Activated naive CD8-positive, alpha-beta T cell (primary cell): ENCODE measurements around the gene SMC5.
"Not testable (repeated sequence)": the region's sequence is repeated elsewhere in the genome, so short reads cannot be mapped to it uniquely, and the experiment has no call there.

Experiments used
- H3K27ac Mint-ChIP-seq: one replicate; pipeline ENCODE4 v1.8.0; 2021; ENCODE audit warnings: mixed read lengths
- H3K27me3 Mint-ChIP-seq: one replicate; pipeline ENCODE4 v1.8.0; 2021; ENCODE audit warnings: mixed read lengths
- H3K36me3 Mint-ChIP-seq: one replicate; pipeline ENCODE4 v1.8.0; 2021; ENCODE audit warnings: mixed read lengths
- H3K4me1 Mint-ChIP-seq: one replicate; pipeline ENCODE4 v1.8.0; 2021; ENCODE audit warnings: low read depth, mixed read lengths
- H3K4me3 Mint-ChIP-seq: one replicate; pipeline ENCODE4 v1.8.0; 2021; ENCODE audit warnings: mild to moderate bottlenecking, mixed read lengths
- H3K9me3 Mint-ChIP-seq: one replicate; pipeline ENCODE4 v1.8.0; 2021; ENCODE audit warnings: low read depth, mixed read lengths

The SMC5 gene

GRCh38 chr9:70399141-70399540, 140.4 kb downstream of the SMC5 start:
- Mint-ChIP-seq H3K27me3 (no peaks in the 10 kb centered on the region), H3K4me3 (peak overlapping the region; percentile 32), H3K4me1 (peaks cover 80% of the 10 kb centered on the region), H3K9me3 (no peaks in the 10 kb centered on the region), H3K27ac (peak overlapping the region; percentile 85), H3K36me3 (no peaks in the 10 kb centered on the region)

DNA sequence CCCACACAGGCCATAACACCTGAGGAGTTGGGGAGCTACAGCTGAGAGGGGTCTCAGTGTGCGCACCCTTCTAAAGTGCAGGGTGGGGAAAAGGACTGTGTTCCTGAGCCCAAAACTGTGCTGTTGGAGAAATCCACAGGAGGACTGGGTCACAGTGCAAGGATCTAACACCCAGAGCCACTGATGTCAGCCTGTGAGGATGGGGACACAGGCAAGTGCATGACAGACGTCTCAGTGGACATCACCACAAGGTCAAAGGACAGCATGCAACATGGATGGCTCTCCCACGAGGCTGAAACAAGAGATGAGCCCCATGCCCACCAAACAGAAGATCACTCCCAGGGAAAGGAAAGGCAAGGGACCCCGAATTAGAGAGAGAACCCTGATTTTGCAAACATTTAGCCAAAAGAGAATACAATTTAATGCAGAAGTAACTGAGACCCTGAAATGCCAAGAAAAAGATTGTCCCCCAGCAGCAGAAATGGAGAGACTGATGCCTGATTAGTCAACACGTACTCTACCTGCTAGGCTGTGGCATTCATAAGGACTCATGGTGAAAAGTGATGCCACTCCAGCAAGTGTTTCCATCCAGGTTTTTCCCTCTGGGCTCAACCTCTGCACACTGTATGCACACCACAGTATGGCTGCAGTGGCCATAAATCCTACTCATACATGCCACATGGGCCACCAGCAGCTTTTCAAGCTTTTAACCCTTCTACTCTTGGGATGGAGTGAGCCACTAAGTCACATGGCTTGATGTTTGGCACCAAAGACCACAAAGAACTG, 141.5 kb downstream of the SMC5 start:
- Mint-ChIP-seq H3K27me3 (no peaks in the 10 kb centered on the region), H3K27ac (peak overlapping the region; percentile 85), H3K9me3 (no peaks in the 10 kb centered on the region), H3K4me1 (peaks cover 79% of the 10 kb centered on the region), H3K36me3 (no peaks in the 10 kb centered on the region), H3K4me3 (peak overlapping the region; percentile 41)

DNA sequence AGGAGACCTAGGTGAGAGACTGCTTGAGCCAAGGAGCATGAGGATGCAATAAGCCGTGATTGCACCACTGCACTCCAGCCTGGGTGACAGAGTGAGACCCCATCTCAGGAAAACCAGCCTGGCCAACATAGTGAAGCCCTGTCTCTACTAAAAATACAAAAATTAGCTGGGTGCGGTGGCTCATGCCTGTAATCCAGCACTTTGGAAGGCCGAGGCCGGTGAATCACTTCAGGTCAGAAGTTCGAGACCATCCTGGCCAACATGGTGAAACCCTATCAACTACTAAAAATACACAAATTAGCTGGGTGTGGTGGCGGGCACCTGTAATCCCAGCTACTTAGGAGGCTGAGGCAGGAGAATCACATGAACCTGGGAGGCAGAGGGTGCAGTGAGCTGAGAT, 142.5 kb downstream of the SMC5 start:
- not testable (repeated sequence) for H3K27me3 Mint-ChIP-seq, H3K9me3 Mint-ChIP-seq, H3K27ac Mint-ChIP-seq, H3K36me3 Mint-ChIP-seq, H3K4me3 Mint-ChIP-seq
- peaks cover 84% of the 10 kb centered on the region for H3K4me1 Mint-ChIP-seq

DNA sequence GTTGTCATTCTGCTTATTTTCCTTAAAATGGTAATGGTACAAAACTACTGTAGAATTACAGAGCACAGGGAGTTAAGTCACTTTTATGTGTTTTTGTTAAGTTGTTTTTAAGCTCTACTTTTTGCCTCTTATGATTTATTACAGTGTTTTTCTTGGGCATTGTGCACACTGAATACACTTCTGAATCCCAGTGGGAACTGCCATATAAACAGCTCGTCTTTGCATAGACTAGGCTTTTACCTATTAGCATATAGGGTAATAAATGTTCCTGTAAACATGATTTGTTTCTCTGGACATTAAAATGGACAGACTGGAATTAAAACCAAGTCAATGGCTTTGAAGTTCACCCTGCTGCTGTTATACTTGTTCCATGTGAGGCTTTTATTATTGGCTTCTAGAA, 143.4 kb downstream of the SMC5 start:
- H3K27ac Mint-ChIP-seq, result peak overlapping the region; percentile 41

DNA sequence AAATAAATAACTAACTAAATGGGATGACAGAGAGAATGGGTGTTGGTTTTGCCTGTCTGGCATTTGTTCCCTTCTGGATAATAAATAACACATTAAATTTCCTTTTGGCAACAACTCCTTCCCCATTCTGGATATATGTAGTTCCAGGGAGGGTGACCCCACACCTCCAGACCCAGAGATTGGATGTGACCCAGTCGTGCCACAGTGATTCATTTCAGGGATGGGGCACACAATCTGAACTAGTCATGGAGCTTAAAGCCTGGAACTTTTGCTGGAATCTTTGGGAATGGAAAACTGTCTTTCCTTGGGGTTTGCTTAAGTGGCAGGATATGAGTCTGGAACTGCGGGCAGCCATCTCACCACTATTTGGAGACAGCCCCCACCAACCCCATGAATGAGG, 144.4 kb downstream of the SMC5 start:
- H3K4me3 Mint-ChIP-seq, result no peak overlapping the region
- H3K27ac Mint-ChIP-seq, result peak overlapping the region; percentile 85
- peaks cover 88% of the 10 kb centered on the region for H3K4me1 Mint-ChIP-seq

More for the DNA sequence above, 143.4 kb downstream of the SMC5 start:
- H3K36me3 Mint-ChIP-seq, result no peaks in the 10 kb centered on the region
- peaks cover 88% of the 10 kb centered on the region for H3K4me1 Mint-ChIP-seq
- no peaks in the 10 kb centered on the region for H3K9me3 Mint-ChIP-seq
- no peak overlapping the region for H3K4me3 Mint-ChIP-seq
- no peaks in the 10 kb centered on the region for H3K27me3 Mint-ChIP-seq

GRCh38 chr9:70403618-70404025, 144.8 kb downstream of the SMC5 start:
- peak overlapping the region; percentile 85 for H3K27ac Mint-ChIP-seq
- no peaks in the 10 kb centered on the region for H3K9me3 Mint-ChIP-seq
- H3K4me3 Mint-ChIP-seq, result no peak overlapping the region
- H3K27me3 Mint-ChIP-seq, result no peaks in the 10 kb centered on the region
- no peaks in the 10 kb centered on the region for H3K36me3 Mint-ChIP-seq
- H3K4me1 Mint-ChIP-seq, result peaks cover 88% of the 10 kb centered on the region

More for the DNA sequence above, 144.4 kb downstream of the SMC5 start:
- H3K36me3 Mint-ChIP-seq, result no peaks in the 10 kb centered on the region
- H3K27me3 Mint-ChIP-seq, result no peaks in the 10 kb centered on the region
- no peaks in the 10 kb centered on the region for H3K9me3 Mint-ChIP-seq

GRCh38 chr9:70404261-70404660, 145.5 kb downstream of the SMC5 start:
- Mint-ChIP-seq H3K27ac (peak overlapping the region; percentile 85), H3K4me3 (peak overlapping the region; percentile 42), H3K9me3 (no peaks in the 10 kb centered on the region), H3K4me1 (peaks cover 83% of the 10 kb centered on the region), H3K27me3 (no peaks in the 10 kb centered on the region), H3K36me3 (no peaks in the 10 kb centered on the region)
